IPS DF 4.7 (cell line): ENCODE data around the gene CPN2.

Experiments used
- DNase-seq: peaks from one replicate; pipeline ENCODE4 v3.0.0-alpha.2; 2013; ENCODE audit warnings: low spot score; ENCODE audit errors: extremely low read depth

CPN2 gene

DNA sequence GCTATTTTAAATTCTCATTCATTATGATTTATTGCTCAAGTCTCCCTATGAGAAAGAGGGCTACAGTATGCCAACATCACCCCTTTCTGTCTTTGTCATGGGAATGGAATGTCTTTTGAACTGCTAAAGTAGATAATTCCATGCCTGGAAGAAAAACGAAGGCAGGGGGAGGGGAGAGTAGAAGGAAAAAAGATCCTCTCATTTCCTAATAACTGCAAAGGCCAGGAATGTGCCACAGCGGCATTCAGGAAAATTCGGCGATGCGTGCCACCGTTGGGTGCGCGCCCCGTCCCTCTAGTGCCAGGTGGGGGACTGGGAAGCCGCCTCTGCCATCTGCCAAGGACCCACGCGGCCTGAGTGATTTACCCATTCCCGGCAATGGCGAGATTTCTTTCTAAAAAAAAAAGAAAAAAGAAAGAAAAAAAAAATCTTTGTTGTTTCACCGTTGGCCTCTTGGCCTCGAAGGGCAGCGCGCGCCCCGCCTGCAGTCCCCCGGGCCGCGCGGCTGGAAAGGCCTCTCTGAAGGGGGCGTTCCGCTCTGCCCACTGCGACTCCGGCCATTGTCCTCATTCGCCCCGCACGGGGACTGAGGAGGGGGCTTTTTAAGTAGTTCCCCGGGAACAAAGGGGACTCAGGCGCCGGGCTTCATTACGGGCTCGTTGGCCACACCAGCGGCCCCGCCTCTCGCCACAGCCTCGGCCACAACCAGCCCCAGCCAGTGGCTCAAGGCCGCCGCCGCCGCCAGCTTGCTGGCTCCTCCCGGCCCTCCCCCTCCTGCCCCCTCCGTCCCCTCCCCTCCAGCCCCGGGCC, 54.5 kb downstream of the CPN2 start:
- DNase-seq: no peak

DNA sequence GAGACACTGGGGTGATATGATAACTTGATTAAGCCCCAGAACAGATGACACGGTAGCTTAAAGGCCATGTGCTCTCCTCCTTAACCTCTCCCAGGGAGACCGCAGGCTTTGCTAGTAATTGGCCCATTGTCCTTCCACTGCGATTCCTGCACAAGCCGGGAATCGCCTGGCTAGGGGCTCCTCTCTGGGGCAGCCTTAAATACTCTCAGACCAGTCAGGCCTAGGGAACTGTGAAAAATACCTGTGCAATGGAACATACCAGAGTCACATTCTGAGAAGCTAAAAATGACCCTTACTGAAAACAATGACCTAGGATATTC, 56.3 kb downstream of the CPN2 start:
- no peak for DNase-seq

DNA sequence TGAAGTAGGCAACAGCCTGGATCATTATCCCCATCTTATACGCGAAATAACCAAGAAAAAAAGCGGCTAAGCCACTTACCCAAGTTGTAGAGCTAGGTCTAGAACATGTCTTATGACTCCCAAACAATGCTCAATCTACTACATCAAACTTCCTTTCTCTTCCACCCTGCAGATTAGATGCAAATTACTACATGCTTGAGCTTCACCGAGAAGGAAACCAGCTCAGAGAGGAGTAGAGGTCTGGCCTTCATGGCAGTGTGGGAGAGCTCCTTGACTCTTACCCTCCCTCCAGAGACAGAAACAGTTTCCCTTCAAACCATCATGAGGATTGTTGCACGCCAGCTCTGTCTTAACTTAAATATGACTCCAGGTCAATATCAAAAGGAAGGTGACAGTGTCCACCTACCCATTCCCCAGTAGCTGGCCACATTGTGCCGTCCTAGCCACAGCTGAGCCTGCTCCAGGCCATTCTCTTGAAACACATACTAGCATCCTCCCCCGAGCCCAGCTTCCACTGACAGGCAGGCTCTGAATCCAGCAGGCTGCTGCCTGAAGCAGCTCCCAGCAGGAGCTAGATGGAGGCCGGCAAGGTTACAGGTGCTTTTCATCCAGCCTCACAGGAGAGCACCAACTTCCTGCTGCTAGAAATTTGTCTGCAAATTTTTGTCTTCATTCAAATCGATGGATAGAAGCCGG, 56.8 kb downstream of the CPN2 start:
- DNase-seq: no peak

DNA sequence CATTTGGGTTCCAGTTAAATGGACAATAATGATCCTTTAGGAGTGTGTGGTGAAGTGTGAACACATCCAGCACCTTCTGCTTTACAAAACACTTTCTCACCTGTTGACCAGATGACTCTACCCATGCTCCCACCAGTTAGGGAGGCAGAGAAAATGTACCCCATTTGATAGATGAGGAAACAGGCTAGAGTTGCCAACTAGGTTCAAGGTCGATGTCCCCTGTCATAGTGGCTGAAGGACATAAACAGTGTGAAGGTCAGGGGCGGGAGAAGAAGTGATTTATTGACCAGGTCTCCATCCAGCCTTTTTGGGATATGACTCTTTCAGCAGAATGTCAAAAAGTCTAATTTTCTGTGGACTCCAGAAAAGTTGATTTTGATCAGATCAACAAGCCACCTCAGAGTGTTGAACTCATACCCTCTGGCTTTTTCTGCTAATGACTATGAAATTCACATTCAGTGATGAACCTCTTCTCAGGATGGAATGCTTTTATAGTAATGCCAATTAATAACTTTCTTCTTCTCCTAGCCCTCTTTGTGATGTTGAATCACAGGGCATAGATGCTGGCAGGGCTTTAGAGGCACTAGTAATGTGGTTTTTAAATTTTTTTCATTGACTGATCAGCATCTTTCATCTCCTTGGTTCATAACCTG, 57.5 kb downstream of the CPN2 start:
- DNase-seq: no peak

- DNase-seq: no peak
These were observed 58.8 kb downstream of the CPN2 start for GRCh38 chr3:194292331-194292730.
